Trophoblast cell (in vitro differentiated cells and primary cell): ENCODE data around the gene UBE2S.
"Not testable (repeated sequence)": the region's sequence is repeated elsewhere in the genome, so short reads cannot be mapped to it uniquely, and the experiment has no call there.

Experiments used
- DNase-seq, 2 donors: peaks; one replicate each; pipeline ENCODE4 v3.0.0-alpha.2; 2016
- H2AFZ ChIP-seq: 2 replicates; pipeline ENCODE4 v1.6.1; 2013; ENCODE audit warnings: low read length, moderate library complexity, mild to moderate bottlenecking; ENCODE audit not compliant: insufficient read depth, poor library complexity
- H2AK5ac ChIP-seq: 2 replicates; pipeline ENCODE4 v1.6.1; 2013; ENCODE audit warnings: mild to moderate bottlenecking, low read length
- H2BK120ac ChIP-seq: 2 replicates; pipeline ENCODE4 v1.6.1; 2013; ENCODE audit warnings: low read length, mild to moderate bottlenecking, moderate library complexity; ENCODE audit not compliant: insufficient read depth, poor library complexity
- H2BK12ac ChIP-seq: 2 replicates; pipeline ENCODE4 v1.6.1; 2013; ENCODE audit warnings: mild to moderate bottlenecking, low read length, moderate library complexity
- H2BK5ac ChIP-seq: 2 replicates; pipeline ENCODE4 v1.6.1; 2013; ENCODE audit warnings: low read length, low read depth, moderate library complexity, mild to moderate bottlenecking; ENCODE audit not compliant: poor library complexity
- H3K14ac ChIP-seq: 2 replicates; pipeline ENCODE4 v1.6.1; 2013; ENCODE audit warnings: mild to moderate bottlenecking, low read length
- H3K18ac ChIP-seq: 2 replicates; pipeline ENCODE4 v1.6.1; 2013; ENCODE audit warnings: mild to moderate bottlenecking, low read length
- H3K23ac ChIP-seq: 2 replicates; pipeline ENCODE4 v1.6.1; 2013; ENCODE audit warnings: low read length
- H3K27ac ChIP-seq: 2 replicates; pipeline ENCODE4 v1.5.1; 2013; ENCODE audit warnings: low read depth, mild to moderate bottlenecking, inconsistent platforms, low read length, moderate library complexity
- H3K27me3 ChIP-seq: 2 replicates; pipeline ENCODE4 v1.6.1; 2013; ENCODE audit warnings: inconsistent platforms, mild to moderate bottlenecking, low read length, moderate library complexity; ENCODE audit not compliant: insufficient read depth
- H3K36me3 ChIP-seq, 2 experiments: 1 replicate in 1 of 2; 2 replicates in 1 of 2; pipeline ENCODE4 v1.6.1; 2013; ENCODE audit warnings: low read length in 2 of 2, mild to moderate bottlenecking in 2 of 2, moderate library complexity in 1 of 2; ENCODE audit not compliant: insufficient read depth in 2 of 2, control insufficient read depth in 1 of 2
- H3K4ac ChIP-seq: 2 replicates; pipeline ENCODE4 v1.6.1; 2013; ENCODE audit warnings: low read depth, mild to moderate bottlenecking, low read length, moderate library complexity
- H3K4me1 ChIP-seq, 2 experiments: 1 replicate in 1 of 2; 2 replicates in 1 of 2; pipeline ENCODE4 v1.6.1; 2013; ENCODE audit warnings: low read length in 2 of 2, mild to moderate bottlenecking in 2 of 2, moderate library complexity in 1 of 2; ENCODE audit not compliant: insufficient read depth in 2 of 2, control insufficient read depth in 1 of 2
- H3K4me2 ChIP-seq: 2 replicates; pipeline ENCODE4 v1.6.1; 2013; ENCODE audit warnings: inconsistent platforms, mild to moderate bottlenecking, low read length, moderate library complexity
- H3K4me3 ChIP-seq: 2 replicates; pipeline ENCODE4 v1.5.1; 2013; ENCODE audit warnings: mild to moderate bottlenecking, low read depth, low read length, inconsistent platforms
- H3K79me1 ChIP-seq: one replicate; pipeline ENCODE4 v1.6.1; 2013; ENCODE audit warnings: low read length
- H3K79me2 ChIP-seq: 2 replicates; pipeline ENCODE4 v1.6.1; 2013; ENCODE audit warnings: low read length, mild to moderate bottlenecking; ENCODE audit not compliant: control insufficient read depth, insufficient read depth, poor library complexity
- H3K9ac ChIP-seq: 2 replicates; pipeline ENCODE4 v1.6.1; 2013; ENCODE audit warnings: mild to moderate bottlenecking, low read length
- H3K9me3 ChIP-seq: 2 replicates; pipeline ENCODE4 v1.6.1; 2013; ENCODE audit warnings: low read depth, mild to moderate bottlenecking, control low read depth, inconsistent platforms, low read length; ENCODE audit not compliant: insufficient read depth
- H4K12ac ChIP-seq: 2 replicates; pipeline ENCODE4 v1.6.1; 2013; ENCODE audit warnings: low read depth, mild to moderate bottlenecking, low read length, moderate library complexity
- H4K8ac ChIP-seq: 2 replicates; pipeline ENCODE4 v1.6.1; 2013; ENCODE audit warnings: low read depth, mild to moderate bottlenecking, low read length, moderate library complexity
- H4K91ac ChIP-seq: one replicate; pipeline ENCODE4 v1.6.1; 2013; ENCODE audit warnings: low read depth, mild to moderate bottlenecking, low read length, moderate library complexity
- WGBS: extraction: QIAGEN DNeasy Blood & Tissue Kit; methylation state at CpG from one replicate; pipeline ENCODE4 v1.1.7; 2013; ENCODE audit warnings: missing lambda C conversion rate; ENCODE audit not compliant: insufficient read length, insufficient coverage; ENCODE audit errors: extremely low coverage; 5-methylcytosine and 5-hydroxymethylcytosine counted together

The UBE2S gene

DNA sequence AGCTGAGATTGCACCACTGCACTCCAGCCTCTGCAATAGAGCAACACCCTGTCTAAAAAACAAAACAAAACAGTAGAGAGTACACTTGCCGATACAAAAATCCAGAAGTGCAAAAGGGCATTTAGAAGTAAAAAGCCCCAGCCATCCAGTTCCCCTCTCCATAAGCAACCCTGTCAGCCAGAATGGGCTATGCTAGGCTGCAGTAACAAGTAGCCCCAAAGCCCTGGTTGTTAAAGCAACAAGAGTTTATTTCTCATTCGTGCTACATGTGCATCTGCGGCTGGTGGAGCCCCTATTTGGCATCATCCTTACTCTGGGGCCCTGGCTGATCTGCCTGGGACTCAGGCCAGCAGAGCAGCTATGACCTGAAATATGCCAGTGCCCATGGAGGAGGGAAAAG, 16.9 kb upstream of the UBE2S start:
- Histone ChIP-seq H3K4me1 (no peaks in the 10 kb centered on the region), H3K18ac (no peak overlapping the region), H2AFZ (no peak overlapping the region), H3K79me2 (no peaks in the 10 kb centered on the region), H3K23ac (peak overlapping the region; percentile 5), H2BK12ac (no peak overlapping the region), H4K12ac (no peak overlapping the region), H3K9ac (no peak overlapping the region), H3K27me3 (no peaks in the 10 kb centered on the region), H3K4ac (no peak overlapping the region), H4K91ac (no peak overlapping the region), H2BK120ac (no peak overlapping the region), H2BK5ac (no peak overlapping the region), H3K79me1 (no peaks in the 10 kb centered on the region), H3K14ac (no peak overlapping the region), H4K8ac (no peak overlapping the region), H2AK5ac (no peak overlapping the region), H3K9me3 (peaks cover 2% of the 10 kb centered on the region), H3K36me3 (no peaks in the 10 kb centered on the region), H3K4me2 (no peak overlapping the region), H3K27ac (no peak overlapping the region), H3K4me3 (no peak overlapping the region)
- WGBS: no CpG with 5 or more reads among the region's 3 CpGs
- no peak for DNase-seq

DNA sequence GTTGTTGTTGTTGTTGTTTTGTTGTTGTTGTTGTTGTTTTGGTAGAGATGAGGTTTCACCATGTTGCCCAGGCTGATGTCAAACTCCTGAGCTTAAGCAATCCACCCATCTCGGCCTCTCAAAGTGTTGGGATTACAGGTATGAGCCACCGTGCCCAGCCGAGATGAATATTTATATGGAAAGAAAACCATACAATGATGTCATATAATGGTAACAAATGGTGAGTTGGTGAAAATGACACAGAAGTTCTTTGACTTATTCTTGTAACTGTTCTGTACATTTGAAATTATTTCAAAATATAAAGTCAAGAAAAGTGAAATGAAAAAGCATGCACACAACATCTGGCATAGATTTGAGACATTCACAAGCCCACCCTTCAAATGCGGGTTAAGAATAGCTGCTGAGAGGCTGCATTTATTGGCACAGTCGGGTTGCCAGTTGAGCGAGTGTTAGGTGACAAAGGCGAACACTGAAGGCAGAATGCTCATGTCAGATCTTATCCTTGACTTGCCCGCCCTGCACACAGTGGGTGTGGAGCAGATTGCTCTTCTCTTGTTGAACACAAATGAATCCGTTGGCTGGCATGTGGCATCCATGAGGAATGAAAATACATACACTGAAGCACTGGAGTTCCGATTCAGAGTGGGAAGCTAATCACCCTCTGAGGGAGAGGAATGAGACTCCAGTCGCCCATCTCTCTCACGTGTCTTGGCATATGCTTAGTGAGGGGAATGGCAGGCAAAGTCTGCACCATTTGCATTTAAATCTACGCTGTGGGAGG, 15.8 kb upstream of the UBE2S start:
- Histone ChIP-seq H3K79me1 (no peaks in the 10 kb centered on the region), H2BK120ac (no peak overlapping the region), H3K36me3 (no peaks in the 10 kb centered on the region), H2BK5ac (no peak overlapping the region), H2AK5ac (no peak overlapping the region), H3K4ac (no peak overlapping the region), H3K14ac (no peak overlapping the region), H3K9me3 (peaks cover 2% of the 10 kb centered on the region), H3K9ac (no peak overlapping the region), H3K27ac (no peak overlapping the region), H3K27me3 (no peaks in the 10 kb centered on the region), H3K4me3 (no peak overlapping the region), H3K23ac (no peak overlapping the region), H2AFZ (no peak overlapping the region), H4K8ac (no peak overlapping the region), H2BK12ac (no peak overlapping the region), H3K4me2 (no peak overlapping the region), H4K91ac (no peak overlapping the region), H4K12ac (no peak overlapping the region), H3K4me1 (no peaks in the 10 kb centered on the region), H3K79me2 (no peaks in the 10 kb centered on the region), H3K18ac (no peak overlapping the region)
- no CpG with 5 or more reads among the region's 13 CpGs for WGBS
- no peak for DNase-seq

DNA sequence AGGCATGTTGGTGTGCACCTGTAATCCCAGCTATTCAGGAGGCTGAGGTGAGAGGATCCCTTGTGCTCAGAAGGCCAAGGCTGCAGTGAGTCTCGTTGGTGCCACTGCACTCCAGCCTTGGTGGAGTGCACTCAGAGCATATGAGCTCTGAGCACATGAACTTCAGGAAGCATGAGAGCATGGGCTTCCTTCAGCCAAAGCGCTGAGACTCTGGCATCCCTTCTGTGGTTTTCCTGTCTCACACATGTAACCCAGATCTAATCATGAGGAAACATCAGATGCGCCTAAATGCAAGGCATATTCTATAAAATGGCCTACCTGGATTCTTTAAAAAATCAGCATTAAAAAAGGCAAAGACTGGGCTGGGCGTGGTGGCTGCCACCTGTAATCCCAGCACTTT, 13.7 kb upstream of the UBE2S start:
- H2AFZ ChIP-seq, H2AK5ac ChIP-seq: not testable (repeated sequence)
- no CpG with 5 or more reads among the region's 4 CpGs for WGBS

DNA sequence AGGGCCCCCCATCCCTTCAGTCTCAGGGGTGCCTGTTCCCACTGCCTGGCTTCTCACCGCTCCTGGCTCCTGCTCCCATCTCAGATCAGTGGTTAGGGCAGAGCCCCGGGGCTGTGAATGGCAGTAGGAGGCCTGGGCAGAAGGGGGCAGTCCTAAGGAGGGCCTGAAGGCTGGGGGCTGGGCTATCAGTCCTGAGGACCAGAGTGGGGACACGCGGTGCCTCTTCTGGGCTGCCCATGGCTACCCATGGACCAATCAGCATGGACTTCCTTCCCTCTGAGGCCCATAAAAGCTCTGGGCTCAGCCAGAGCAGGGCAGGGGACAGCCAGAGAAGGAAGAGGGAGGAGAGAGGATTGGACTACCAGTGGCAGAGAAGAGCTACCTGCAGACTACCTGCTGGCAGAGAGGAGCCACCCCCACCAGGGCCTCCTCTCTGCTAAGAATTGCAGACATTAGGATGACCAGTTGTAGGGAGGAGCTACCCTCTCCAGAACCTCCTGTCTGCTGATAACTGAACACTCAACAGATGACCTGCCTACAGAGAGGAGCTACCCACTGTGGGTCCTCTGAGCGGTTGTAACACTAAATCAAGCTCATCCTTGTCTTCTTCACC, 12.1 kb upstream of the UBE2S start:
- Histone ChIP-seq H2BK12ac (no peak overlapping the region), H3K79me2 (no peaks in the 10 kb centered on the region), H4K91ac (no peak overlapping the region), H3K4me3 (no peak overlapping the region), H3K4ac (no peak overlapping the region), H3K4me1 (no peaks in the 10 kb centered on the region), H3K18ac (no peak overlapping the region), H3K27ac (no peak overlapping the region), H3K23ac (no peak overlapping the region), H3K36me3 (no peaks in the 10 kb centered on the region), H2AFZ (no peak overlapping the region), H2BK5ac (no peak overlapping the region), H4K8ac (no peak overlapping the region), H3K9me3 (peaks cover 2% of the 10 kb centered on the region), H3K9ac (no peak overlapping the region), H2AK5ac (no peak overlapping the region), H3K79me1 (no peaks in the 10 kb centered on the region), H3K27me3 (no peaks in the 10 kb centered on the region), H4K12ac (no peak overlapping the region), H3K4me2 (no peak overlapping the region), H2BK120ac (no peak overlapping the region), H3K14ac (no peak overlapping the region)
- DNase-seq: no peak
- WGBS: no CpG with 5 or more reads among the region's 5 CpGs

More for the DNA sequence above, 13.7 kb upstream of the UBE2S start:
- not testable (repeated sequence) for H3K23ac ChIP-seq, H2BK12ac ChIP-seq, DNase-seq, H3K36me3 ChIP-seq, H3K79me1 ChIP-seq, H4K12ac ChIP-seq, H4K8ac ChIP-seq, H3K4me1 ChIP-seq, H3K9me3 ChIP-seq, H3K27me3 ChIP-seq, H2BK120ac ChIP-seq, H3K4ac ChIP-seq, H3K4me2 ChIP-seq, H3K79me2 ChIP-seq, H3K4me3 ChIP-seq, H3K18ac ChIP-seq, H3K14ac ChIP-seq, H2BK5ac ChIP-seq, H3K9ac ChIP-seq, H3K27ac ChIP-seq, H4K91ac ChIP-seq
